MG63 (cell line): ENCODE data around the gene ENPP6. TPM values are rescaled to one million over a fixed set of nuclear protein-coding genes. Genes with fewer than 3 reads are reported as not detected.
"Not testable (repeated sequence)": the region's sequence is repeated elsewhere in the genome, so short reads cannot be mapped to it uniquely, and the experiment has no call there.

Experiments
- DNase-seq: peaks from one replicate; pipeline ENCODE4 v3.0.0-alpha.2; 2020
- H3K27me3 ChIP-seq: fragments of 250-450 bp; sonication (Bioruptor Pico); 2 replicates; pipeline ENCODE4 v1.5.1; 2020; ENCODE audit warnings: mild to moderate bottlenecking, moderate library complexity
- H3K36me3 ChIP-seq: fragments of 250-450 bp; sonication (Bioruptor Pico); 2 replicates; pipeline ENCODE4 v1.5.1; 2020; ENCODE audit warnings: mild to moderate bottlenecking, moderate library complexity
- H3K4me3 ChIP-seq: fragments of 250-450 bp; sonication (Bioruptor Pico); 2 replicates; pipeline ENCODE4 v1.5.1; 2020; ENCODE audit warnings: mild to moderate bottlenecking, moderate library complexity
- H3K9me3 ChIP-seq: fragments of 250-450 bp; sonication (Bioruptor Pico); 2 replicates; pipeline ENCODE4 v1.5.1; 2020; ENCODE audit warnings: mild to moderate bottlenecking, moderate library complexity
- total RNA-seq: library from RNA; depleted of rRNA; stranded (reverse); fragments of >200 nt; shearing (Covaris generic); gene quantifications from 2 replicates; pipeline ENCODE4 v1.2.3, GENCODE V29; 2014; ENCODE audit warnings: low replicate concordance

Gene ENPP6
- total RNA-seq, 1 experiment from 2014 or later, result 0.16 TPM

GRCh38 chr4:184074677-184075388 is 142.8 kb downstream of the ENPP6 start:
- Histone ChIP-seq H3K36me3 (no peaks in the 10 kb centered on the region), H3K9me3 (no peaks in the 10 kb centered on the region), H3K27me3 (no peaks in the 10 kb centered on the region), H3K4me3 (no peak overlapping the region)
- DNase-seq, result no peak

GRCh38 chr4:184067931-184068554 is 149.6 kb downstream of the ENPP6 start:
- H3K9me3 ChIP-seq, result no peaks in the 10 kb centered on the region
- no peaks in the 10 kb centered on the region for H3K36me3 ChIP-seq
- H3K4me3 ChIP-seq, result no peak overlapping the region
- H3K27me3 ChIP-seq, result no peaks in the 10 kb centered on the region
- no peak for DNase-seq

- Histone ChIP-seq H3K36me3 (no peaks in the 10 kb centered on the region), H3K9me3 (no peaks in the 10 kb centered on the region), H3K27me3 (no peaks in the 10 kb centered on the region), H3K4me3 (no peak overlapping the region)
- DNase-seq, result no peak
Measured at GRCh38 chr4:184066584-184067300, 150.9 kb downstream of the ENPP6 start.

GRCh38 chr4:184064877-184065276 is 152.8 kb downstream of the ENPP6 start:
- no peaks in the 10 kb centered on the region for H3K27me3 ChIP-seq
- no peaks in the 10 kb centered on the region for H3K9me3 ChIP-seq
- no peaks in the 10 kb centered on the region for H3K36me3 ChIP-seq
- DNase-seq, result no peak
- no peak overlapping the region for H3K4me3 ChIP-seq

- Histone ChIP-seq H3K4me3 (no peak overlapping the region), H3K36me3 (no peaks in the 10 kb centered on the region)
Measured at GRCh38 chr4:184062769-184063168, 154.9 kb downstream of the ENPP6 start.

GRCh38 chr4:184061582-184061981 is 156.1 kb downstream of the ENPP6 start:
- H3K4me3 ChIP-seq, result no peak overlapping the region
- no peaks in the 10 kb centered on the region for H3K9me3 ChIP-seq
- H3K36me3 ChIP-seq, result no peaks in the 10 kb centered on the region
- H3K27me3 ChIP-seq, result no peaks in the 10 kb centered on the region
- no peak for DNase-seq

More at GRCh38 chr4:184062769-184063168, 154.9 kb downstream of the ENPP6 start:
- H3K27me3 ChIP-seq, result no peaks in the 10 kb centered on the region
- DNase-seq, result no peak
- no peaks in the 10 kb centered on the region for H3K9me3 ChIP-seq

- H3K36me3 ChIP-seq, result no peaks in the 10 kb centered on the region
- no peaks in the 10 kb centered on the region for H3K9me3 ChIP-seq
- no peak for DNase-seq
- H3K4me3 ChIP-seq, result no peak overlapping the region
- no peaks in the 10 kb centered on the region for H3K27me3 ChIP-seq
Measured at GRCh38 chr4:184059099-184059498, 158.6 kb downstream of the ENPP6 start.

- Histone ChIP-seq H3K27me3 (no peaks in the 10 kb centered on the region), H3K9me3 (no peaks in the 10 kb centered on the region), H3K36me3 (no peaks in the 10 kb centered on the region), H3K4me3 (no peak overlapping the region)
- DNase-seq, result no peak
Measured at GRCh38 chr4:184058026-184058425, 159.6 kb downstream of the ENPP6 start.

- Histone ChIP-seq H3K27me3 (no peaks in the 10 kb centered on the region), H3K36me3 (no peaks in the 10 kb centered on the region), H3K9me3 (no peaks in the 10 kb centered on the region), H3K4me3 (no peak overlapping the region)
- no peak for DNase-seq
Measured at GRCh38 chr4:184056877-184057276, 160.8 kb downstream of the ENPP6 start.

GRCh38 chr4:184053434-184053833 is 164.2 kb downstream of the ENPP6 start:
- Histone ChIP-seq H3K4me3 (no peak overlapping the region), H3K9me3 (no peaks in the 10 kb centered on the region), H3K27me3 (no peaks in the 10 kb centered on the region), H3K36me3 (no peaks in the 10 kb centered on the region)
- DNase-seq, result no peak

GRCh38 chr4:184052616-184053015 is 165.1 kb downstream of the ENPP6 start:
- no peaks in the 10 kb centered on the region for H3K36me3 ChIP-seq
- H3K9me3 ChIP-seq, result no peaks in the 10 kb centered on the region
- no peaks in the 10 kb centered on the region for H3K27me3 ChIP-seq
- H3K4me3 ChIP-seq, result no peak overlapping the region
- DNase-seq, result no peak

- not testable (repeated sequence) for H3K36me3 ChIP-seq, H3K27me3 ChIP-seq
Measured at GRCh38 chr4:184051262-184051661, 166.4 kb downstream of the ENPP6 start.

GRCh38 chr4:184046148-184046547 is 171.5 kb downstream of the ENPP6 start:
- H3K4me3 ChIP-seq, result no peak overlapping the region
- no peak for DNase-seq
- no peaks in the 10 kb centered on the region for H3K9me3 ChIP-seq
- no peaks in the 10 kb centered on the region for H3K36me3 ChIP-seq
- H3K27me3 ChIP-seq, result no peaks in the 10 kb centered on the region

More at GRCh38 chr4:184051262-184051661, 166.4 kb downstream of the ENPP6 start:
- not testable (repeated sequence) for H3K9me3 ChIP-seq, H3K4me3 ChIP-seq, DNase-seq

GRCh38 chr4:184041156-184041555 is 176.5 kb downstream of the ENPP6 start:
- no peak for DNase-seq
- no peaks in the 10 kb centered on the region for H3K9me3 ChIP-seq

GRCh38 chr4:184039963-184040383 is 177.7 kb downstream of the ENPP6 start:
- H3K4me3 ChIP-seq, result no peak overlapping the region
- DNase-seq, result no peak
- no peaks in the 10 kb centered on the region for H3K9me3 ChIP-seq
- 0 out of 2 replicates have a peak, but pooled peaks cover 4% of the 10 kb centered on the region for H3K27me3 ChIP-seq
- no peaks in the 10 kb centered on the region for H3K36me3 ChIP-seq

More at GRCh38 chr4:184041156-184041555, 176.5 kb downstream of the ENPP6 start:
- no peaks in the 10 kb centered on the region for H3K36me3 ChIP-seq
- 0 out of 2 replicates have a peak, but pooled peaks cover 4% of the 10 kb centered on the region for H3K27me3 ChIP-seq
- H3K4me3 ChIP-seq, result no peak overlapping the region
